Parathyroid adenoma (tissue), 2 donors: ENCODE results near the gene CDX1.

Source experiments
- H2AFZ ChIP-seq: fragments of 300-600 bp; sonication (generic); one replicate; pipeline ENCODE4 v1.7.0; 2017; ENCODE audit warnings: antibody characterized with exemption, mild to moderate bottlenecking
- H3K27ac ChIP-seq: fragments of 300-600 bp; sonication (generic); one replicate; pipeline ENCODE4 v1.7.0; 2017
- H3K27me3 ChIP-seq: fragments of 300-600 bp; sonication (generic); one replicate; pipeline ENCODE4 v1.7.0; 2017; ENCODE audit warnings: low read length; ENCODE audit not compliant: control insufficient read depth, insufficient read depth
- H3K36me3 ChIP-seq: fragments of 300-600 bp; sonication (generic); one replicate; pipeline ENCODE4 v1.7.0; 2017; ENCODE audit warnings: low read length; ENCODE audit not compliant: control insufficient read depth, insufficient read depth
- H3K4me1 ChIP-seq: fragments of 300-600 bp; sonication (generic); one replicate; pipeline ENCODE4 v1.7.0; 2017; ENCODE audit warnings: control low read depth
- H3K4me2 ChIP-seq: fragments of 300-600 bp; sonication (generic); one replicate; pipeline ENCODE4 v1.7.0; 2017; ENCODE audit warnings: low read length
- H3K4me3 ChIP-seq: fragments of 300-600 bp; sonication (generic); one replicate; pipeline ENCODE4 v1.7.0; 2017; ENCODE audit warnings: low read depth, low read length
- H3K79me2 ChIP-seq: fragments of 300-600 bp; sonication (generic); one replicate; pipeline ENCODE4 v1.7.0; 2017; ENCODE audit warnings: control low read depth
- H3K9ac ChIP-seq: fragments of 300-600 bp; sonication (generic); one replicate; pipeline ENCODE4 v1.7.0; 2017; ENCODE audit warnings: mild to moderate bottlenecking
- H3K9me3 ChIP-seq: fragments of 300-600 bp; sonication (generic); one replicate; pipeline ENCODE4 v1.7.0; 2017; ENCODE audit warnings: low read length; ENCODE audit not compliant: control insufficient read depth
- CTCF ChIP-seq: fragments of 300-600 bp; sonication (generic); IDR thresholded peaks from one replicate; pipeline ENCODE4 v1.7.0; 2017; ENCODE audit warnings: antibody characterized with exemption, mild to moderate bottlenecking
- donor health status: primary hyperparathyroidism.

The CDX1 gene

GRCh38 chr5:150177721-150178120 lies 11.1 kb downstream of the CDX1 start:
- Histone ChIP-seq H3K79me2 (no peaks in the 10 kb centered on the region), H3K9ac (no peak overlapping the region), H3K27ac (no peak overlapping the region), H3K4me1 (no peaks in the 10 kb centered on the region), H3K9me3 (no peaks in the 10 kb centered on the region), H3K4me2 (no peak overlapping the region), H3K36me3 (no peaks in the 10 kb centered on the region), H3K4me3 (no peak overlapping the region), H3K27me3 (no peaks in the 10 kb centered on the region), H2AFZ (no peak overlapping the region)
- TF ChIP-seq CTCF: no peak

GRCh38 chr5:150178262-150178661 lies 11.7 kb downstream of the CDX1 start:
- no peaks in the 10 kb centered on the region for H3K9me3 ChIP-seq
- H3K79me2 ChIP-seq: no peaks in the 10 kb centered on the region
- H3K9ac ChIP-seq: no peak overlapping the region
- no peak for TF ChIP-seq CTCF
- no peak overlapping the region for H2AFZ ChIP-seq
- H3K27me3 ChIP-seq: no peaks in the 10 kb centered on the region
- H3K4me3 ChIP-seq: no peak overlapping the region
- no peaks in the 10 kb centered on the region for H3K36me3 ChIP-seq
- no peak overlapping the region for H3K27ac ChIP-seq
- H3K4me1 ChIP-seq: no peaks in the 10 kb centered on the region
- H3K4me2 ChIP-seq: no peak overlapping the region

GRCh38 chr5:150179019-150179620 lies 12.5 kb downstream of the CDX1 start:
- H3K4me1 ChIP-seq: no peaks in the 10 kb centered on the region
- H3K27ac ChIP-seq: no peak overlapping the region
- H3K9me3 ChIP-seq: no peaks in the 10 kb centered on the region
- no peak for TF ChIP-seq CTCF
- H3K4me2 ChIP-seq: no peak overlapping the region
- no peak overlapping the region for H2AFZ ChIP-seq
- H3K36me3 ChIP-seq: no peaks in the 10 kb centered on the region
- no peak overlapping the region for H3K4me3 ChIP-seq
- H3K79me2 ChIP-seq: no peaks in the 10 kb centered on the region
- no peak overlapping the region for H3K9ac ChIP-seq
- no peaks in the 10 kb centered on the region for H3K27me3 ChIP-seq

- Histone ChIP-seq H3K36me3 (no peaks in the 10 kb centered on the region), H3K79me2 (no peaks in the 10 kb centered on the region), H3K9me3 (no peaks in the 10 kb centered on the region), H2AFZ (no peak overlapping the region), H3K4me2 (no peak overlapping the region), H3K4me1 (no peaks in the 10 kb centered on the region), H3K27me3 (no peaks in the 10 kb centered on the region), H3K9ac (no peak overlapping the region), H3K4me3 (no peak overlapping the region), H3K27ac (no peak overlapping the region)
- TF ChIP-seq CTCF: no peak
Measured at GRCh38 chr5:150180241-150181026, 13.9 kb downstream of the CDX1 start.

GRCh38 chr5:150181027-150181426 lies 14.4 kb downstream of the CDX1 start:
- H3K9ac ChIP-seq: no peak overlapping the region
- H3K4me1 ChIP-seq: no peaks in the 10 kb centered on the region
- no peaks in the 10 kb centered on the region for H3K9me3 ChIP-seq
- TF ChIP-seq CTCF: no peak
- no peaks in the 10 kb centered on the region for H3K36me3 ChIP-seq
- no peak overlapping the region for H3K27ac ChIP-seq
- no peaks in the 10 kb centered on the region for H3K79me2 ChIP-seq
- no peak overlapping the region for H2AFZ ChIP-seq
- H3K4me3 ChIP-seq: no peak overlapping the region
- no peak overlapping the region for H3K4me2 ChIP-seq
- no peaks in the 10 kb centered on the region for H3K27me3 ChIP-seq
